DMS79 (cell line): Measurements from ENCODE around the gene SP110.

ENCODE experiments used
- DNase-seq: peaks from one replicate; lab custom pipeline; 2025; lab: John Stamatoyannopoulos, UW

Gene SP110

GRCh38 chr2:230170532-230170931 is 49.3 kb downstream of the SP110 start:
- no peak for DNase-seq

GRCh38 chr2:230166557-230167170 is 53.1 kb downstream of the SP110 start:
- DNase-seq = no peak

GRCh38 chr2:230164139-230164538 is 55.6 kb downstream of the SP110 start:
- DNase-seq = no peak

GRCh38 chr2:230162981-230163380 is 56.8 kb downstream of the SP110 start:
- no peak for DNase-seq

- no peak for DNase-seq
These were observed 58.6 kb downstream of the SP110 start for GRCh38 chr2:230161184-230161583.

GRCh38 chr2:230160112-230160660 is 59.6 kb downstream of the SP110 start:
- DNase-seq = no peak

- no peak for DNase-seq
These were observed 61.3 kb downstream of the SP110 start for GRCh38 chr2:230158468-230158867.

- DNase-seq = no peak
These were observed 62.7 kb downstream of the SP110 start for GRCh38 chr2:230156782-230157699.

GRCh38 chr2:230155359-230155758 is 64.4 kb downstream of the SP110 start:
- DNase-seq = no peak

- no peak for DNase-seq
These were observed 66.3 kb downstream of the SP110 start for GRCh38 chr2:230153390-230153976.

- DNase-seq = no peak
These were observed 67.5 kb downstream of the SP110 start for GRCh38 chr2:230152334-230152733.

- no peak for DNase-seq
These were observed 75.4 kb downstream of the SP110 start for GRCh38 chr2:230144355-230144754.

- DNase-seq = no peak
These were observed 79.1 kb downstream of the SP110 start for GRCh38 chr2:230140667-230141066.

GRCh38 chr2:230137902-230138539 is 81.8 kb downstream of the SP110 start:
- no peak for DNase-seq

- DNase-seq = no peak
These were observed 84.7 kb downstream of the SP110 start for GRCh38 chr2:230135130-230135525.

GRCh38 chr2:230134496-230135129 is 85.2 kb downstream of the SP110 start:
- DNase-seq = no peak

GRCh38 chr2:230131366-230131765 is 88.4 kb downstream of the SP110 start:
- no peak for DNase-seq

- no peak for DNase-seq
These were observed 89.0 kb downstream of the SP110 start for GRCh38 chr2:230130668-230131364.

- DNase-seq = no peak
These were observed 90.4 kb downstream of the SP110 start for GRCh38 chr2:230129343-230129742.

GRCh38 chr2:230128623-230129342 is 91.0 kb downstream of the SP110 start:
- no peak for DNase-seq
